HL-60/S4 (cell line): ENCODE data around the gene AFAP1.

Source experiments
- in situ Hi-C: fragments of 300-500 bp; cut with MboI; formaldehyde crosslinking; loops from 2 replicates; pipeline ENCODE4 v1.14.3; 2022; ENCODE audit warnings: low sequenced_read_pairs

Gene AFAP1

GRCh38 chr4:7777871-7778509, 161.7 kb downstream of the AFAP1 start:
- in situ Hi-C loops, result no loop called here

GRCh38 chr4:7777017-7777710, 162.5 kb downstream of the AFAP1 start:
- in situ Hi-C loops, result no loop called here

DNA sequence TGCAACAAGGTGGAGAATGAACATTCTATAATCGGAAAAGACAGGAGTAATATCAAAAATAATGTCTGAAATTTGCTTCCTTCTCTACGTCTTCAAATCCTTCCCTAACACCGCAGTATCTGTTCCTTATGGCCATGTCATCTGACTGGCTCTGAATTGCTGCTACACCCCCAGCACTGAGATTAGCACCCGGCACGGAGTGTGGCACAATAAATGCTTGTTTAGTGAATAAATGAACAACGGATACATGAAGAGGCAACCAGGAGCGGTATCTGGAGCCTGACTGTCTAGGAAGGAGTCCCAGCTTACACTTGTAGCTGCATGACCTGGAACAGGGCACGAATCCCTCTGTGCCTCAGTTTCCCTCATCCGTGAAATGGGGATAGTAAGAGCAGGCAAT, 164.3 kb downstream of the AFAP1 start:
- in situ Hi-C loops, result no loop called here

DNA sequence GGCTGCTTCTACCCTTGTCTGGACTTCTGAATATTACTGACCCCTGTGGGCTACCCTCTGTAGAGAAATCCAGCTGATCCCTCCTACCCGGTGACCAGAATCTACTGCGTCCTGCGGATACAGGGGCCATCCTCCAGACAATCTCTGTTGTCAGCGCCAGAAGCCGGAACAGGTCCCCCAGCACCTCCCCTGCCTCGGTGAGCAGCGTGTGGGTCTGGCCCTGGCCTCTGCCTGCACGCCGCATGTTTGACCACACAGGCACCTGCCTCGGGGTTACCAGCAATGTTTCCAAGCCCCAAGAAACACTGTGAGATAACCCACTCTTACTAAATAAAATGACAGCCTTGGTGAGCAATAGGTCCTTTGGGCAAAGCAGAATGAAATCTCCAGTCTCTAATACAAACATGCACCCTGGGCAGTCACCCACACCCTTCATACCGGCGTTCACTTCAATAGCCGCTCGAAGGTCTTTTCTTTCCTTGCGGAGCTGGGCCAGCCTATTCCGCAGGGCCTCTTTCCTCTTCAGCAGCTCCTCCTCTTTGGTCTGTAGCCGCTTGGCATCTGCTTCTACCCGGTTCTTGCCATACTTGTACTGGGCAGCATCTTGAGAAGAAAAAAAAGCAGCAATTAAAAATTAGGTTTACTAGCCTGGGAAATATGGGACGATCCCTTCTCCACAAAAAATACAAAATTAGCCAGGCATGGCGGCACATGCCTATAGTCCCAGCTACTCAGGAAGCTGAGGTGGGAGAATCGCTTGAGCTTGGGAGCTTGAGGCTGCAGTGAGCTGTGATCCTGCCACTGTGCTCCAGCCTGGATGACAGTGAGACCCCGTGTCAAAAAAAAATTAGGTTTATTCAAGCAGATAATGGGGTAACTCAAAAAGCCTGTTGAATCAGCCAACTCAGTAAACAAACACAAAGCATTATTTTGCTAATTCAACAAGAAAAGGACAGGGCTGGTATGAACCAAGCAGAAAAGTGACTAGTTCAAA, 165.1 kb downstream of the AFAP1 start:
- in situ Hi-C loops, result no loop called here

DNA sequence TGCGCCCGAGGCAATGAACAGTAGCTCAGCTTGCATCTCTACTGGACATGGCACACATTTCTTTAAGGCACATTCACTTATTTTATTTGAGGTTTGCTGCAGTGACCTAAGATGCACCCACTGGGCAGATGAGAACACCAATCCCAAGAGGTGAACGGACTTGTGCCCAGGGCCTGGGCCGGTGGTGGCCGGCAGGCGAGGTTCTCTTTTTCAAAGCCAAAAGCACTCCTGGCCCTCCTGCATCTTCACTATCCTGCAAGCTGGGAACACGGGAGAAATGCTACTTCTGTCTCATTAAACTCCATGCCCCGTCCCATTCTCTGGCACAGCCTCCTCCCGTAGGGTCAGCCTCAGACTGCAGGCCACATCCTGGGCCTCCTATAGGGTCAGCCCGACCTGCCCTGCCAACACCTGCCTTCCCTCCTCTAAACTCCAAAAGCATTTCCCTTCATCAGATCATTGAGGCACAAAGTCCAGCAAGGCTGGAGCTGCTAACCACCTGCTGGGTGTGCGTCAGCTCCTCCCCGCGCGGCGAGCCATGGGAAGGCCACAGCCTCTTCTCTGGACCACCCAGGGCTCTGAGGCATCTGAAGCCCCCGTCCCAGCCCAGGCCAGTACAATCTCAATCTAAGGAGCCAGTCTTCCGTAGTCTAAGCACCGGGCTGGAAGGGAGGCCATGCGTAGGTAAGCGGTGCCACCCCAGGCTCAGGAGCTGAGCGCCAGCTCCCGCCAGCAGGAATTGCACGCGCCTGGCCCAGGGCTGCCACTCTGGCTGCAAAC, 166.1 kb downstream of the AFAP1 start:
- in situ Hi-C loops, result no loop called here

DNA sequence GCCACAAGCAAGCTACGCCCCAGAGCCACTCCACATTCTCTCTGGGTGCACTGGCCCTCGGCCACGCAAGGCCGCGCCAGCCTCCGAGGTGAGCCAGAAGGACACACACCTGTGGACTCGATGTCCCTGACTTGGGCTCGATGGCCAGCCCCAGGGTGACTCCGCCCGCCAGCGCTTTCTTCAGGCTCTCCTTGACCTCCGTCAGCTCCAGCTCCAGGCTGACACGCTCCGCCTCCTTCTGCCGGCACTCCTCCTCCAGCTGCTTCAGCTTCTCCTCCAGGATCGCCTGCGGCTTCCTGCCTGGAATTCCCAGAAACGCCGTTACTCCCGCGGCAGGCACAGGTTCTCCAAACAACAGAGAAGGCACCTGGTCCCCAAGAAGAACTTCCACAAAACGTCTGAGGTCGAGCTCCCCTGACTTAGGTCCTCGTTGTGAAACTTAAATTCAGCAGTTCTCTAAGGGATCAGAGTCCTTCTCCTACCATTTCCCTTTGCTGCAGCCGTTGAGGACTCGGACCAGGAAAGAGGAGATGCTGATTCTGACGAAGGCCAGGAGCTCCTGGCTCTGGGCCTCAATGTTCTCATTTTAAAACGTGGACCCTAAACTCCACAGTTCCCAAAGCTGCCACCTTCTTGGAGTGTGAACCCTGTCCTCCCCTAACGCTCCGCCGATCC, 166.8 kb downstream of the AFAP1 start:
- in situ Hi-C loops, result no loop called here

DNA sequence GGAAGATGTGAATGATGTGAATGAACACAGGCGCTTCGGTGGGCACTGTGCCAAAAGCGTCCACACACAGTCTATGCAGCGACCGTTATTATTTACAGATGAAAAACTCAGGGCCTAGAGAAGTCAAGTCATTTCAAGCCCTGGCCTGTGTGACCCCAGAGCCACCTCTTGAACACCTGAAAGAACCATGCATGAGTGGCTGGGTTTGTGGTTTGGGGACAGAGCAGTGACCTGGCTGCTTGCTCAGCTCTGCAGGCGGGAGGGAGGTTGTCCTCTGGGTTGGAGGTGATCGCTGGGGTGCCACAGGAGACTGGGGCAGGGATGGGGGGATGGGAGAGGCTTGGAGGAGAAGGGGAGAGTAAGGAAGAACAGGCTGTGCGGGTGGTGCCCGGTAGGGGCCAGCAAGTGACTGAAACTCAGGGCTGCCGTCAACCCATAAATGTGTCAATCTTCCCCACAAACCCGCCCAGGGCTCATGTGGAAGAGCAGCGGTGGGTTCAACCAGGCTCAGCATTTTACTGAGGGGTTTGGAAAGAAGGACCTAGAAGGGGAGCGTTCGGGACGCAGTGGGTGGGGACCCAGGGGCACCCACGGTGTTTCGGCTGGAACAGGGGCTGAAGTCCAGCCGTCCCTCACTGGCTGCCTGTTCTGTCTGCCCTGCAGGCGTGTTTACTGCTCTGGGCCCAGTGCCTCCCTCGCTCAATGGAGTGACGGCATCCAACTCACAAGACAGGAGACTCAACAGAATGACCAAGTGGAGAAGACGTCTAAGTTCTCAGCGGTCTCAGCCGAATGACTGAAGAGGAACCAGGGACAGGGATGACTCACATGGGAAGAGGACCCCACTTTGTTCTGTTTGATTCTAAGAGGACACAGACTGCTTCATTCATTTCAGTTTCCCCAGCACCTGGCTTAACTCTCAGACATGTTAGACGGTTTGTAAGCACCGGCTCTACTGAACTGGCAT, 167.8 kb downstream of the AFAP1 start:
- in situ Hi-C loops, result no loop called here

GRCh38 chr4:7771056-7771455, 168.6 kb downstream of the AFAP1 start:
- in situ Hi-C loops, result no loop called here

GRCh38 chr4:7770224-7771050, 169.2 kb downstream of the AFAP1 start:
- in situ Hi-C loops, result no loop called here

DNA sequence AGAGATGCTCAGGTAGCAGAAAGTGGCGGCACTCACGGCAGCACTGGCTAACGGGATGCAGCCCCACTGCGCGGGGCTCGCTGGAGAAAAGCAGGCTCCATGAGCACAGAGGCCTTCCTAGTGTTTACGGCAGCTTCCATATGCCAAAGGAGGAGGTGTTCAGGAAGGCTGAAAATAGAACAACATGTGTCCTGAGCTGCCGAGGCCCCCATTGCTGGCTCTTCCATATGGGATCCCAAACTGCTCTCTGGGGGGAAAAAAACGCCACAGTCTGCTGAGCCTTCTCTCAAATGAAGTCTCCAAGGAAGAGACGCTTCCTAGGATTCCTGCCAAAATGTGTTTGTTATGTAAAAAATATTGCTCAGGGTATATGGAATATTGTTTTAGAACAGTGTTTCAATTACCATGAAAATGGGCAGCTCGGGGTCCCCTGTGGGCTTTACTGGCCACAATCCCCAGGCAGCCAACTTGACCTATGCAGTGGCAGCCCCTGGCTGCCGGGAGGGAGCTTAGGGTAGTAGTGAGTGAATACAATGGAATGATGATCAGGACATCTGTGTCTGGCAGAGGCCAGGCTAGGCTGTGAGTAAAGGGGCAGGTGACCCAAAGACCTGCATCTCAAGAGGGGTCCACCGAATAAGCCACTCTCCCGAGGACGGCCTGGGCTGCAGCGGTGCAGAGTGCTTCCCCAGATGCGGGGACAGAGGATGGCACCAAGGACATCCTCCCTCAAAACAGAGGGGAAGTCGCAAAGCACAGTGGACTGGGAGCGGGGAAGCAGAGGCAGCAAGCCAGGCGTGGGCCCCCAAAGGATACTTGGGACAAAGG, 170.1 kb downstream of the AFAP1 start:
- in situ Hi-C loops, result no loop called here

- in situ Hi-C loops, result no loop called here
These were observed 170.9 kb downstream of the AFAP1 start for GRCh38 chr4:7768736-7769135.

GRCh38 chr4:7767966-7768365, 171.7 kb downstream of the AFAP1 start:
- in situ Hi-C loops, result no loop called here

- in situ Hi-C loops, result no loop called here
These were observed 172.1 kb downstream of the AFAP1 start for GRCh38 chr4:7767526-7767925.

- in situ Hi-C loops, result no loop called here
These were observed 172.9 kb downstream of the AFAP1 start for GRCh38 chr4:7766661-7767345.

DNA sequence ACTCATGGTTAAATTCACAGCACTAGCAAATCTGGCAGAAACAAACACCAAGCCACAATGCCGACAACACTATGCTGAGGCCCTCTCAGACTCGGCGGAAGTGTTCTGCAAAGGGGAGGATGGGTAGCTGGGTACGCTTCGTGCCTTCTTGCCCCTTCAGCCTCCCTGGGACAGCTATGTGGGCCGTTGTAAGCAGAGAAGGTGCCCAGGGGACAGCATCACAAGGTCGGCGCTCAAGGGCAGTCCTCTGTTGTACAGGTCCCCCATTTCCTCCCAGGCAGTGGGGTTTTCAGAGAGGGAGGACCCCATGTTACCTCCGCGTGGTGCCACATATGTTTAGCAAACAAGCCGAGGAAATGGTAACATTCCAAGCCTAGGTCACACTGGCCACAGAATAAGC, 173.6 kb downstream of the AFAP1 start:
- in situ Hi-C loops, result no loop called here

DNA sequence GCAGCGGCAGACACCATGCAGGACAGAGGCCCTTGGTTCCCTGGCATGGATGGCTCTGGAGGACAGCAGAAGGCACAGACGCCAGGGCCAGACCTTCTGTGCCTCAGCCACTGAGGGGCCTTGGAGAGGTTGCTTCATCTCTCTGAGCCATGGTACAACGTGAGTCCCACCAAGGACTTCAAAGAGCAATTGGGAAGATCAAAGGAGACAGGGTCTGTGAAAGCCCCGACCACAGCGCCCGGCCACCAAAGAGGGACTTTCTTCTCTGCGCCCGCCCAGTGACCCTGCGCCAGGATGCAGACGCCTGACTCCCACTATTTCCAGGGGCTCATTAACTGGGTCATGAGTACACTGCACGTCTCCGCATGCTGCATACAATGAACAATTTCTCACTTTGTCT, 174.0 kb downstream of the AFAP1 start:
- in situ Hi-C loops, result no loop called here

- in situ Hi-C loops, result no loop called here
These were observed 175.2 kb downstream of the AFAP1 start for GRCh38 chr4:7764466-7764865.
